ENCODE data around the gene ANAPC2. TPM values are rescaled to one million over a fixed set of nuclear protein-coding genes. Genes with fewer than 3 reads are reported as not detected.

ANAPC2 gene
- total and polyA plus RNA-seq, 4 donors: 31.9 to 60.9 (median 41.1) TPM

DNA sequence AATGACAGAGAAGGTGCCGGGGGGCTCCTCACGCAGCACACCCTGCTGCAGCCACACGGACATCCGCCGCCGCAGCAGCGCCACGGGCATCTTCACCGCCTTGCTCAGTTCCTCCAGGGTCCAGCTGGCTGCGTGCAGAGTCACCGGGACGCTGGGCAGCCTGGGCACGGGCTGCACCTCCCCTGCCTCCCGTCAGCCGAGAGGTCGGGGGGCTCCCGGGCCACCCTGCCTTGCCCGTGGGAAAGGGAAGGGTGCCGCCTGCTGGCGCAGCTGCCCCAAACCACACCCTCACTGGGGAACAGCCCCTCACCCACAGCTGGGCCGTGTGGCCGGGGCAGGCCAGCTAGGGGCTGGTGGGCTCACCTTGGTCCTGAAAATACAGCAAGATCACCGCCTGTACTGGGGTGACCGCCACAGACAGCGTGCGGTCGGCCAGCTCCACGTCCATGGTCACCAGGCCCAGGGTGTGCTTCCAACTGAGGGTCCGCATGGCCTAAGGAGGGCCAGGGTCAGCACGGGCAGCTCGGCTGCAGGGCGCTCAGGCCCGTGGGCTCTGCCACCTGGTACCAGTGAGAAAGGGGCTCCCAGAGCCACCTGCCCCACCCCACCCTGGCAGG lies 12.9 kb downstream of the ANAPC2 start:
- Histone ChIP-seq H3K4me1 (ENCODE audit: control insufficient read depth in 5 of 5, insufficient read depth in 5 of 5, low read length in 5 of 5) (peaks cover 0 to 5% (median 0%) of the 10 kb centered on the region in 5 donors), H3K9ac (ENCODE audit: insufficient read depth in 1 of 2, low read length in 2 of 2) (no peak overlapping the region), H3K27me3 (ENCODE audit: control insufficient read depth in 3 of 3, insufficient read depth in 3 of 3, low read length in 2 of 3) (peaks cover 0 to 7% (median 6%) of the 10 kb centered on the region in 3 donors), H3K36me3 (ENCODE audit: control insufficient read depth in 4 of 4, insufficient read depth in 4 of 4, low read length in 4 of 4) (peaks cover 0 to 32% (median 2%) of the 10 kb centered on the region in 4 donors), H3K4me3 (no peak overlapping the region), H3K9me3 (ENCODE audit: control insufficient read depth in 4 of 4, insufficient read depth in 3 of 4, low read length in 3 of 4) (no peaks in the 10 kb centered on the region), H3K27ac (ENCODE audit: low read depth in 1 of 2, low read length in 1 of 2) (no peak overlapping the region)
- DNase-seq: no peak
- 37 to 51% methylated on average over 33 of the region's 33 CpGs for WGBS, 2 donors
- no peak for ATAC-seq (ENCODE audit: insufficient read depth, low FRiP score)
- no peak for TF ChIP-seq CTCF (IDR thresholded peaks at IDR 0.05; ENCODE audit: control extremely low read depth, extremely low read depth)

DNA sequence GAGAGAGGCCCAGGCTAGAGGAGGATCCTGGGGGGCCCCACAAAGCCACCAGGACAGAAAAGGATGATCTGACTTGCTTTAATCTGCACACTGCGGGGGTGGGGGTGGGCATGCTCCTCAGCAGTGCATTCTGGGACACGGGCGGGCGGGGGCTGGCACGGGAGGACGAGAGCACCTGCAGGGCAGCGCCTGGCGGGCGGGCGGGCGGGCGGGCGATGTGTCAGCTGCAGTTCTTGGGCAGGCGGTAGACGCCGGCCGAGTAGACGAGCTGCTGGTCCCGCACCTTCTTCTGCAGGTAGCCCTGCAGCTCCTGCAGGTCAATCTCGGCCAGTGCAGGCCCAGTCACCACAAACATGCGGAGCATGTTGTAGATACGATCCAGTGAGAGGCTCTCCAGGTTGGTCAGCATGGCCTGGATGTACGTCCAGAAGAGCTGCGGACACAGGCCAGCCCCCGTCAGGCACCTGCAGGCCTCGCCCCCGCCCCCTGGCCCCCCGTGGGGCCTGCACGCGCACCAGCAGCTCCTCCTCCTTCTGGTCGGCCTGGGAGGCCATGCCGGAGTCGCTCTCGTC lies 13.6 kb downstream of the ANAPC2 start:
- Histone ChIP-seq H3K4me1 (ENCODE audit: control insufficient read depth in 5 of 5, insufficient read depth in 5 of 5, low read length in 5 of 5) (peaks cover 0 to 5% (median 0%) of the 10 kb centered on the region in 5 donors), H3K27me3 (ENCODE audit: control insufficient read depth in 3 of 3, insufficient read depth in 3 of 3, low read length in 2 of 3) (peaks cover 0 to 11% (median 10%) of the 10 kb centered on the region in 3 donors), H3K36me3 (ENCODE audit: control insufficient read depth in 4 of 4, insufficient read depth in 4 of 4, low read length in 4 of 4) (peaks cover 0 to 26% (median 2%) of the 10 kb centered on the region in 4 donors), H3K9me3 (ENCODE audit: control insufficient read depth in 4 of 4, insufficient read depth in 3 of 4, low read length in 3 of 4) (no peaks in the 10 kb centered on the region), H3K4me3 (no peak overlapping the region), H3K27ac (ENCODE audit: low read depth in 1 of 2, low read length in 1 of 2) (no peak overlapping the region), H3K9ac (ENCODE audit: insufficient read depth in 1 of 2, low read length in 2 of 2) (no peak overlapping the region)
- DNase-seq (no peak), ATAC-seq (ENCODE audit: insufficient read depth, low FRiP score) (no peak)
- TF ChIP-seq CTCF (IDR thresholded peaks at IDR 0.05; ENCODE audit: control extremely low read depth, extremely low read depth): no peak
- WGBS, 2 donors: 43 to 61% methylated on average over 34 of the region's 34 CpGs

- no peak for DNase-seq
- 78 to 86% methylated on average over 45 of the region's 45 CpGs for WGBS, 2 donors
- no peak overlapping the region for H3K4me3 ChIP-seq
These were observed 14.3 kb downstream of the ANAPC2 start for GRCh38 chr9:137173796-137174664.

More at GRCh38 chr9:137173796-137174664, 14.3 kb downstream of the ANAPC2 start:
- ATAC-seq (ENCODE audit: insufficient read depth, low FRiP score): no peak
- H3K9me3 ChIP-seq (ENCODE audit: control insufficient read depth in 4 of 4, insufficient read depth in 3 of 4, low read length in 3 of 4): no peaks in the 10 kb centered on the region
- no peak overlapping the region for H3K9ac ChIP-seq (ENCODE audit: insufficient read depth in 1 of 2, low read length in 2 of 2)
- TF ChIP-seq CTCF (IDR thresholded peaks at IDR 0.05; ENCODE audit: control extremely low read depth, extremely low read depth): no peak
- no peak overlapping the region for H3K27ac ChIP-seq (ENCODE audit: low read depth in 1 of 2, low read length in 1 of 2)
- peaks cover 0 to 18% (median 0%) of the 10 kb centered on the region in 4 donors for H3K36me3 ChIP-seq (ENCODE audit: control insufficient read depth in 4 of 4, insufficient read depth in 4 of 4, low read length in 4 of 4)
- peaks cover 0 to 12% (median 0%) of the 10 kb centered on the region in 5 donors for H3K4me1 ChIP-seq (ENCODE audit: control insufficient read depth in 5 of 5, insufficient read depth in 5 of 5, low read length in 5 of 5)
- H3K27me3 ChIP-seq (ENCODE audit: control insufficient read depth in 3 of 3, insufficient read depth in 3 of 3, low read length in 2 of 3): peaks cover 0 to 11% (median 10%) of the 10 kb centered on the region in 3 donors
